OCI-LY1 (cell line): ENCODE measurements around the gene SYK.
A peak's percentile ranks its signal among the peaks of the same experiment; 100 is the strongest.

Source experiments
- H2AFZ ChIP-seq: fragments of 200-600 bp; sonication (generic), shearing (Covaris generic); 2 replicates; pipeline ENCODE4 v1.6.0; 2014; ENCODE audit warnings: antibody characterized with exemption, mild to moderate bottlenecking, low read length
- H3F3A ChIP-seq: fragments of 200-600 bp; sonication (generic), shearing (Covaris generic); 2 replicates; pipeline ENCODE4 v1.6.0; 2014; ENCODE audit warnings: mild to moderate bottlenecking, antibody characterized with exemption, low read length, moderate library complexity; ENCODE audit not compliant: insufficient read depth
- H3K27ac ChIP-seq: fragments of 200-600 bp; sonication (generic); 2 replicates; pipeline ENCODE4 v1.5.1; 2014; ENCODE audit warnings: low read length, mixed run types, mild to moderate bottlenecking, low read depth; ENCODE audit not compliant: poor library complexity, severe bottlenecking
- H3K27me3 ChIP-seq: fragments of 200-600 bp; sonication (generic); 2 replicates; pipeline ENCODE4 v1.6.0; 2014; ENCODE audit warnings: antibody characterized with exemption, mild to moderate bottlenecking, low read length, moderate library complexity; ENCODE audit not compliant: insufficient read depth
- H3K36me3 ChIP-seq: fragments of 200-600 bp; sonication (generic); 2 replicates; pipeline ENCODE4 v1.6.1; 2014; ENCODE audit warnings: mild to moderate bottlenecking, antibody characterized with exemption, low read length, moderate library complexity, mixed read lengths; ENCODE audit not compliant: insufficient read depth
- H3K4me1 ChIP-seq: fragments of 200-600 bp; sonication (generic); 2 replicates; pipeline ENCODE4 v1.5.1; 2014; ENCODE audit warnings: mild to moderate bottlenecking, low read length, moderate library complexity; ENCODE audit not compliant: insufficient read depth, severe bottlenecking
- H3K4me2 ChIP-seq: fragments of 200-600 bp; sonication (generic), shearing (Covaris generic); 2 replicates; pipeline ENCODE4 v1.6.1; 2014; ENCODE audit warnings: low read length
- H3K4me3 ChIP-seq: fragments of 200-600 bp; sonication (generic); 2 replicates; pipeline ENCODE4 v1.5.1; 2014; ENCODE audit warnings: low read length, low read depth, mild to moderate bottlenecking, mixed read lengths; ENCODE audit not compliant: poor library complexity, severe bottlenecking
- H3K79me2 ChIP-seq: fragments of 200-600 bp; shearing (Covaris generic); 2 replicates; pipeline ENCODE4 v1.6.1; 2016; ENCODE audit warnings: mixed run types, low read length, mixed read lengths; ENCODE audit not compliant: insufficient read depth
- H3K9ac ChIP-seq: fragments of 200-600 bp; sonication (generic), shearing (Covaris generic); 2 replicates; pipeline ENCODE4 v1.6.1; 2014; ENCODE audit warnings: mild to moderate bottlenecking, low read length, mixed read lengths
- H3K9me2 ChIP-seq: fragments of 200-600 bp; sonication (generic), shearing (Covaris generic); 2 replicates; pipeline ENCODE4 v1.6.1; 2014; ENCODE audit warnings: low read depth, mild to moderate bottlenecking, low read length, mixed read lengths
- H3K9me3 ChIP-seq: fragments of 200-600 bp; shearing (Covaris generic); 2 replicates; pipeline ENCODE4 v1.6.1; 2014; ENCODE audit warnings: low read length, mixed read lengths
- H4K20me1 ChIP-seq: fragments of 200-600 bp; sonication (generic), shearing (Covaris generic); 2 replicates; pipeline ENCODE4 v1.6.0; 2016; ENCODE audit warnings: mild to moderate bottlenecking, low read length; ENCODE audit not compliant: insufficient read depth
- EZH2 ChIP-seq: fragments of 200-600 bp; sonication (generic), shearing (Covaris generic); IDR thresholded peaks from 2 replicates; pipeline ENCODE4 v1.8.0; 2017; ENCODE audit warnings: borderline replicate concordance, mixed run types, mild to moderate bottlenecking, antibody characterized with exemption, low read length, moderate library complexity, mixed read lengths
- TF ChIP-seq, protein P1 (sequence below): fragments of 200-600 bp; sonication (generic), shearing (Covaris generic); IDR thresholded peaks from 2 replicates; pipeline ENCODE4 v1.5.1; 2017; ENCODE audit warnings: mild to moderate bottlenecking, antibody characterized with exemption, low read length, moderate library complexity, mixed read lengths

The SYK gene

DNA sequence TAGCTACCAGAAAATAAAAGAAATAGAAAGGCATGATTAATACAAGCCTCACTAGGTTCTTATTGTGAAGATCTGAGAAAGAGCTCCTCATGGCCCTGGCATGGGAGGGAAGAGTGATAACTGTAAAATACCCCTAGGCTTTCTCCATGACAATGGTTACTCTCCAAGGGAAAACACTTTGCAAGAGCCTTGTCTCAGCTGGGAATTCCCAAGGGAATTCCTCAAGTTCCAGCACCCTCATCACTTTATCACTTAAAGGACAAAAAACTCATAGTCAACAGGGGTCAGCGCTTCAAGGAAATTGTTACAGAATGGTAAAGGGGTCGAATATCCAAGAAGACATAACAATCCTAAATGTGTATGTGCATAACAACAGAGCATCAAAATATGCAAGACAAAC is 21.2 kb downstream of the SYK start:
- Histone ChIP-seq H3F3A (no peaks in the 10 kb centered on the region), H3K9me2 (no peaks in the 10 kb centered on the region), H3K9me3 (peaks cover 10% of the 10 kb centered on the region), H3K79me2 (peaks cover 33% of the 10 kb centered on the region), H3K9ac (no peak overlapping the region), H3K4me2 (no peak overlapping the region), H3K27ac (no peak overlapping the region), H3K36me3 (peaks cover 83% of the 10 kb centered on the region), H4K20me1 (no peaks in the 10 kb centered on the region), H3K27me3 (no peaks in the 10 kb centered on the region), H3K4me1 (peaks cover 34% of the 10 kb centered on the region), H2AFZ (no peak overlapping the region), H3K4me3 (no peak overlapping the region)
- TF ChIP-seq EZH2, result no peak
- TF ChIP-seq, protein P1, sequence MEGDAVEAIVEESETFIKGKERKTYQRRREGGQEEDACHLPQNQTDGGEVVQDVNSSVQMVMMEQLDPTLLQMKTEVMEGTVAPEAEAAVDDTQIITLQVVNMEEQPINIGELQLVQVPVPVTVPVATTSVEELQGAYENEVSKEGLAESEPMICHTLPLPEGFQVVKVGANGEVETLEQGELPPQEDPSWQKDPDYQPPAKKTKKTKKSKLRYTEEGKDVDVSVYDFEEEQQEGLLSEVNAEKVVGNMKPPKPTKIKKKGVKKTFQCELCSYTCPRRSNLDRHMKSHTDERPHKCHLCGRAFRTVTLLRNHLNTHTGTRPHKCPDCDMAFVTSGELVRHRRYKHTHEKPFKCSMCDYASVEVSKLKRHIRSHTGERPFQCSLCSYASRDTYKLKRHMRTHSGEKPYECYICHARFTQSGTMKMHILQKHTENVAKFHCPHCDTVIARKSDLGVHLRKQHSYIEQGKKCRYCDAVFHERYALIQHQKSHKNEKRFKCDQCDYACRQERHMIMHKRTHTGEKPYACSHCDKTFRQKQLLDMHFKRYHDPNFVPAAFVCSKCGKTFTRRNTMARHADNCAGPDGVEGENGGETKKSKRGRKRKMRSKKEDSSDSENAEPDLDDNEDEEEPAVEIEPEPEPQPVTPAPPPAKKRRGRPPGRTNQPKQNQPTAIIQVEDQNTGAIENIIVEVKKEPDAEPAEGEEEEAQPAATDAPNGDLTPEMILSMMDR, result no peak

DNA sequence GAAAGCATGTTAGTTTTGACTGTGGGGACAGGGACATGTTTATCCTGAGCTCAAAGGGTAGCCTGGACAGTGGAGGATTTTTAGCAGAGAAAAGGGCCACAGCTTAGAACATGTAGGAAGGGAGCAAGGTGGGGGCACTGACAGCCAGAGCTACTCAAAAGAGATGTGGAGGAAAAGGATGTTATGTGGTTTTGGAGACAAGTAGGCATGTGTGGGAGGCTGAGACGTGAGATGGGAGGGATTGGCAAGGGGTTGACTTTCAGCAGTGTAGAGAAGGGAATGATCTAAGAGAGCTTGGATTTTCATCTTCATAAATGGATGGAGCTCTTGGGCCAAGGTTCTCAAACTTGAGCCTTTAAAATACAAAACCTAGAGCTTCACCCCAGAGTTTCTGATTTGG is 24.0 kb downstream of the SYK start:
- Histone ChIP-seq H3K79me2 (peaks cover 44% of the 10 kb centered on the region), H3F3A (0 out of 2 replicates have a peak, but pooled peaks cover 9% of the 10 kb centered on the region), H3K4me1 (peaks cover 60% of the 10 kb centered on the region), H3K4me3 (no peak overlapping the region), H3K9ac (no peak overlapping the region), H3K9me2 (no peaks in the 10 kb centered on the region), H2AFZ (no peak overlapping the region), H3K36me3 (peaks cover 78% of the 10 kb centered on the region), H3K4me2 (peak overlapping the region; percentile 93; the same call in 1 of the 2 replicates), H3K27me3 (no peaks in the 10 kb centered on the region), H3K27ac (peak overlapping the region; percentile 97), H4K20me1 (no peaks in the 10 kb centered on the region), H3K9me3 (peaks cover 10% of the 10 kb centered on the region)
- no peak for TF ChIP-seq EZH2
- TF ChIP-seq, protein P1, result no peak

DNA sequence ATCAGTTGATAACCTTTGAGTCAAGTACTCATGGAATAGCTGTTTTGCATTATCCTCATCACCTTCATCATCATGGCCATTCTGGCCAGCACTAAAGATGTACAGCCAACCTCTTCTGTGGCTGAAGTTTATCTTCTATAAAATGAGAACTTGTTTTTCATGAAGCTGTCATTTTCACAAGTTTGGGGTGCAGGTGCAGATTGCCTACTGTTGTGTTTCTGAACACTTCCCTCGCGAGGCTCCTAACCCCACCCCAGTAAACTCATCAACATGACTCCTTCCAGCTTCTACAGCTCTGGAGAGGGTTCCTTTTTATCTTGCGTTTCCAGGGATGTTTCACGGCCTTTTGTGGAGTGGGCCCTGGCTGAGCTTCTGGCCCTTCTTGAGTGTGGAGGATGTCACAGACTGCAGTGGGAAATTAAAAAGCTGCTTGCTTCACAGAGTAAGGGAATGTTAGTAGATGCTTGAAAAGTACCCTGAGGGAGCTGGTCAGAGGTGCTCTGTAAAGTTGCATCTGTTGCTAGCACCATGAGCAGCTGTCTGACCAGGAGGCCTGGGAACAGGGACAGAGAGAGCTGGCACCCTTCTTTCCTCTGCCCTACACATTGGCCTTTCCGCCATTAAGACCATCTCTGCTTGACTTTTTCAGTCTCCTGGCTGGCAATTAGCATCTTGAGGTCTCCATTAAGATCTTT is 24.9 kb downstream of the SYK start:
- Histone ChIP-seq H3K4me2 (peak overlapping the region; percentile 93), H3K9me3 (peaks cover 10% of the 10 kb centered on the region), H2AFZ (no peak overlapping the region), H4K20me1 (no peaks in the 10 kb centered on the region), H3K27ac (peak overlapping the region; percentile 97), H3K27me3 (no peaks in the 10 kb centered on the region), H3K9ac (peak overlapping the region; percentile 93; the same call in 1 of the 2 replicates), H3K36me3 (peaks cover 74% of the 10 kb centered on the region), H3K79me2 (peaks cover 48% of the 10 kb centered on the region), H3F3A (0 out of 2 replicates have a peak, but pooled peaks cover 9% of the 10 kb centered on the region), H3K4me1 (peaks cover 69% of the 10 kb centered on the region), H3K4me3 (peak overlapping the region; percentile 90), H3K9me2 (no peaks in the 10 kb centered on the region)
- TF ChIP-seq, protein P1, result no peak
- no peak for TF ChIP-seq EZH2
